ENCODE results near the gene FN3K.

FN3K gene

GRCh38 chr17:82797061-82797460 lies 61.6 kb downstream of the FN3K start:
- no peak for DNase-seq

- DNase-seq, result no peak
These were observed 63.3 kb downstream of the FN3K start for GRCh38 chr17:82798752-82799151.

- no peak for DNase-seq
These were observed 64.2 kb downstream of the FN3K start for GRCh38 chr17:82799591-82799990.

All from activated CD4-positive, alpha-beta T cell treated with anti-CD3 and anti-CD28 coated beads, Interleukin-2, amount 50 U/mL, for 4 hours (primary cell).